Embryonic facial prominence (tissue), 1 donor: ENCODE data around the gene IDUA.
"Not testable (repeated sequence)": the region's sequence is repeated elsewhere in the genome, so short reads cannot be mapped to it uniquely, and the experiment has no call there.

Experiments
- DNase-seq: peaks from one replicate; pipeline ENCODE4 v3.0.0-alpha.2; 2016; ENCODE audit errors: extremely low spot score

IDUA gene

GRCh38 chr4:986879-987623 lies at the start of gene IDUA:
IDUA (plus strand) TSS chr4:987044; CDS start chr4:987085, 41 bp downstream.
- DNase-seq = peak; percentile 26

DNA sequence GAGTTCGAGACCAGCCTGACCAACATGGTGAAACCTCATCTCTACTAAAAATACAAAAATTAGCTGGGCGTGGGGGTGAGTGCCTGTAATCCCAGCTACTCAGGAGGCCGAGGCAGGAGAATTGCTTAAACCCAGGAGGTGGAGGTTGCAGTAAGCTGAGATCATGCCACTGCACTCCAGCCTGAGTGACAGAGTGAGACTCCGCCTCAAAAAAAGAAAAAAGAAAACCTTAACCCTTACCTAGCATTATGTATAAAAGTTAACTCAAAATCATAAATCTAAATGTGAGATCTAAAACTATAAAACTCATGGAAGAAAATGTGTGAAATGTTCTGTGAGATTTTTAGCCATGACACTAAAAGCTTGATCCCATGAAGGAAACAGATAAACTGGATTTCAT lies 47.3 kb upstream of the IDUA start:
- not testable (repeated sequence) for DNase-seq

DNA sequence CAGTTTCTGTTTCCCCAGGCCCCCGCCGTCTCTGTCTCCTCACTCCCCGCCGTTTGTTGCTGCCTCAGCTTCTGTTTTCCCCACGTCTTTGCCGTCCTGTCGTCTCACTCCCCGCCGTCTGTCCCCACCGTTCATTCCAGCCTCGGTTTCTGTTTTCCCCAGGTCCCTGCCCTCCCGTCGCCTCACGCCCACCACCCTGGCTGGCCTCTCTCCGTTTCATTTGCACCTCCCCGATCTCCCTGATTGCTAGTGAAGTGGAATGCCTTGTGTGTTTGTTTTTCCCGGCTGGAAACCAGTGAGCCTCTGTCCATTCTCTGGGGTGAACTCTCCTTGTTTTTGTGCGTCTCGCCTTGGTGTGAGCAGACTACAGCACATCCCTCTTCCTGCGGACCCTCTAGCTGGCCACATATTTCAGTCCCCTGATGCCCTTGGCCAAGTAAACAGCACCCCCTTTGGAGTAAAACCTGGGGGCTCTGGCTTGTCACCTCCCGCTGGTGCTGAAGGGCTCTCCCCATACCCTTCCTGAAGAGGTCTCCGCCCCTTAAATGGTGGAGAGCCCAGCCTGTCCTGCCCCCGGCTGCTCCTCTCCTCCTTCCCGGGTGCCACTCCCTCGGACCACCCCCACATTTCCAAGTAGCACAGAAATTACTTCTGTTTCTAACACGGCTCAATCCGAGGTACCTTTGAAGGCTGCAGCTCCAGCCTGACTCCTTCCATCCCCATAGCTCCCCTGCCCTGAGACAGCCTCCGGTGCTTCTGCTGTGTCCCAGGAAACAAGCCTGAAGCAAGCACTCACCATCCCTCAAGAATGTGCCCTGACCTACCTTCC lies 41.4 kb upstream of the IDUA start:
- no peak for DNase-seq

- DNase-seq = no peak
Observed at GRCh38 chr4:946103-946450, 40.8 kb upstream of the IDUA start.

DNA sequence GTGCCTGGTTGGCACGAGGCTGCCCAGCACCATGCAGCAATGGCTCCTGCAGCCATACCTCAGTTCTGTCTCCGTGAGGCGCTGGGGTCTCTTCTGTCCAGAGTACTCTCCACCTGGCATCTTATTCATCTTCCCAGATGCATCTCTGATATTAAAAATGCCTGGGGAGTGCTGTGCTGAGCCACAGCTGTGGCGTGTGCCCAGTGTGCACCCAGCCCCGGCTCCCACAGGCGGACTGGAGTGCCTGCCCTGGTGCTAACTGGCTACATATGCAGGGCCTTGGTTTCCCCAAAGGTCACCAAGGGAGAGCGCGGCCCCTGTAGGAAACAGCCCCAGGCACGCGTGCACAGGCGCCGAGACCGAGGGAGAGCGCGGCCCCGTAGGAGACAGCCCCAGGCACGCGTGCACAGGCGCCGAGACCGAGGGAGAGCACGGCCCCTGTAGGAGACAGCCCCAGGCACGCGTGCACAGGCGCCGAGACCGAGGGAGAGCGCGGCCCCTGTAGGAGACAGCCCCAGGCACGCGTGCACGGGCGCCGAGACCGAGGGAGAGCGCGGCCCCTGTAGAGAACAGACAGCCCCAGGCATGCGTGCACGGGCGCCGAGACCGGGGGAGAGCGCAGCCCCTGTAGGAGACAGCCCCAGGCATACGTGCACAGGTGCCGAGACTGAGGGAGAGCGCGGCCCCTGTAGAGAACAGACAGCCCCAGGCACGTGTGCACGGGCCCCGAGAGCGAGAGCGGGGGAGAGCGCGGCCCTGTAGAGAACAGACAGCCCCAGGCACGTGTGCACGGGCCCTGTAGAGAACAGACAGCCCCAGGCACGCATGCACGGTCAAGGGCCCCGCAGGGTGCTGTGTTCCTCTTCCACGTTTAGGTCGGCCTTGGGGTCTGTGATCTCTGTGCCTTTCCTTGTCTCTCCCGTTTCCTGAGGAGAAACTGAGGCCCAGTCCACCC lies 40.0 kb upstream of the IDUA start:
- DNase-seq = no peak

DNA sequence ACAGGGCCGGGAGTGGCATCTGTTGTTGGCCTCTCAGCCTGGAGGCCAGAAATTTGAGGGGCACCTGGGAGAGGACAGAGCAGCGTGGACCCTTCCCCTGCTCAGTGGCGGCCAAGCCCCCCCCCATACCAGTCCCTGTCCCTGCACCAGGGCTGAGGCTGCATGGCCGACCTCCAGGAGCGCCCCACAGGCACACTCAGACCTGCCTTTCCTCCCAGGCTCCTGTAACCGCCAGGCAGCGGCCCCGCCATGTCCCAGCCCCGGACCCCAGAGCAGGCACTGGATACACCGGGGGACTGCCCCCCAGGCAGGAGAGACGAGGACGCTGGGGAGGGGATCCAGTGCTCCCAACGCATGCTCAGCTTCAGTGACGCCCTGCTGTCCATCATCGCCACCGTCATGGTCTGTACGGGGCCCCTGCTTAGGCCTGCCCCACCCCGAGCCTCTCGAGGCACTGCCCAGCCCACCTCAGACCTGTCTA lies 39.3 kb upstream of the IDUA start:
- no peak for DNase-seq

- DNase-seq = no peak
Observed at GRCh38 chr4:948101-948935, 38.5 kb upstream of the IDUA start.

GRCh38 chr4:948936-949300 lies 37.9 kb upstream of the IDUA start:
- no peak for DNase-seq

GRCh38 chr4:949656-950055 lies 37.2 kb upstream of the IDUA start:
- DNase-seq = no peak

- DNase-seq = no peak
Observed at GRCh38 chr4:950136-951020, 36.5 kb upstream of the IDUA start.

GRCh38 chr4:951186-951585 lies 35.7 kb upstream of the IDUA start:
- no peak for DNase-seq

- no peak for DNase-seq
Observed at GRCh38 chr4:951594-952468, 35.0 kb upstream of the IDUA start.

DNA sequence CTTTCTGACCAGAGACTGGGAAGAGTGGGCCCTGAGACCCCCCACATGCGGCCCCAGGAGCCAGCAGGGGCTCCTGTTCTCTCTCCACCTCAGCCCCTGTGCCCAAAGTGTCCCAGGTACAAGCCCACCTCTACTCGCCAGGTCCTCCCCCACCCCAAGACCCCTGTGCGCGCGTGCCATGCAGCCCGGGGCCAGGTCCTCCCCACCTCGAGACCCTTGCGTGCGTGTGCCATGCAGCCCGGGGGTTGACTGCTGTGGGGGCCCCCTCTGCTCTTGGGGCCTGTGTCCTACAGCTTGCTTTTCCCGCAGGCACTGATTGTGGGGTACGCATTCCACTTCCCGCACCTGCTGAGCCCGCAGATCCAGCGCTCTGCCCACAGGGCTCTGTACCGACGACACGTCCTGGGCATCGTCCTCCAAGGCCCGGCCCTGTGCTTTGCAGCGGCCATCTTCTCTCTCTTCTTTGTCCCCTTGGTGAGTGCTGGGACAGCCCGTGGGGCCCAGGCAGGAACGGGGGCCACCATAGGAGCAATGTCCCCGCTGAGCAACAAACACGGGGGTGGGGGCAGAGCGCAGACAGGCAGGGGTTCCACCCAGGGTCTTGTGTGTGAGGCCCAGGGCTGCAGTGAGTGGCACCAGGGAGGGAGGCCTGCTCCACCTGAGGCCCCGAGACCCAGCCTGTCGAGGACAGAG lies 33.8 kb upstream of the IDUA start:
- DNase-seq = no peak

DNA sequence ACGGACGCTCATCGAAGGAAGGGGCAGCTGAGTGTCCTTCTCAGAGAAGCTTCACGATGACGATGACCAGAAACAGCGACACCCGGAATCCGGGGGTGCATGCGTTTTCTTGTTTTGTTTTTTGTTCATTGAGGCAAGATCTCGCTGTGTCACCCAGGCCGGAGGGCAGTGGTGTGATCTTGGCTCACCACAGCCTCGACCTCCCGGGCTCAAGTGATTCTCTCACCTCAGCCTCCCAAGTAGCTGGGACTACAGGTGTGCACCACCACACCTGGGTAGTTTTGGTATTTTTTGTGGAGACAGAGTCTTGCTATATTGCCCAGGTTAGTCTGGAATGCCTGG lies 33.3 kb upstream of the IDUA start:
- no peak for DNase-seq

GRCh38 chr4:954211-955020 lies 32.4 kb upstream of the IDUA start:
- no peak for DNase-seq

DNA sequence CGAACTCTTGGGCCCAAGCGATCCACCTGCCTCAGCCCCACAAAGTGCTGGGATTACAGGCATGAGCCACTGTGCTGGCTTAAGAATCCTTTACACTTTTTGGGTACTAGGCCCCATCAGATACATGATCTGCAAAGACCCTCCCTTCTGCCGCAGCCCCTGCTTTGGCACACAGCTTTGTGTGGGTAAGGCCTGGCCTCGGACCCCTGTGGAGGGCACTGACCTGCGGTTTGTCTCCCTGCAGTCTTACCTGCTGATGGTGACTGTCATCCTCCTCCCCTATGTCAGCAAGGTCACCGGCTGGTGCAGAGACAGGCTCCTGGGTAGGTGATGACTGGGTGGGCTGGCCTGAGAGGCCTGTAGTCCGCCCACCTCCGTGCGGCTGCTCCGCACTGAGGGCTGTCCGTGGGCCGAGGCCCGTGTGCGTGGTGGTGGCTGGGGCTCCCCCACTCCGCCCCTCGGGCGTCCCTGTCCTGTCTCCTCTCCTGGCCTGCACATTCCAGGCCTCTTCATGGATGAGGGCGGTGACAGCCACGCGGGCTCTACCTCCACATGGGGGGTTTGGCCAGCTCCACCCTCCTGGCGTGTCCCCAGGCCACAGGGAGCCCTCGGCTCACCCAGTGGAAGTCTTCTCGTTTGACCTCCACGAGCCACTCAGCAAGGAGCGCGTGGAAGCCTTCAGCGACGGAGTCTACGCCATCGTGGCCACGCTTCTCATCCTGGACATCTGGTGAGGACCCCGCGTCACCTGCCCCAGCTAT lies 31.5 kb upstream of the IDUA start:
- DNase-seq = no peak

GRCh38 chr4:955931-956381 lies 30.9 kb upstream of the IDUA start:
- DNase-seq = no peak
